ENCODE measurements around the gene DEFB127. TPM values are rescaled to one million over a fixed set of nuclear protein-coding genes. Genes with fewer than 3 reads are reported as not detected.
A peak's percentile ranks its signal among the peaks of the same experiment; 100 is the strongest.
"Not testable (repeated sequence)": the region's sequence is repeated elsewhere in the genome, so short reads cannot be mapped to it uniquely, and the experiment has no call there.

Gene DEFB127, protein sequence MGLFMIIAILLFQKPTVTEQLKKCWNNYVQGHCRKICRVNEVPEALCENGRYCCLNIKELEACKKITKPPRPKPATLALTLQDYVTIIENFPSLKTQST
- total RNA-seq (not detected), polyA plus RNA-seq (ENCODE audit: insufficient read depth, low read depth, low replicate concordance) (not detected)
- long read RNA-seq, donor 1: 0 reads
- long read RNA-seq, donor 2: 0 reads
- long read RNA-seq, donor 3: 0 reads
- long read RNA-seq, donor 4: 0 reads
- long read RNA-seq, donor 5: 0 reads
- long read RNA-seq, donor 6: 0 reads
- long read RNA-seq, donor 7: 0 reads
- long read RNA-seq, donor 8: 0 reads
- long read RNA-seq, donor 9: 0 reads
- long read RNA-seq, donor 10: 0 reads

DNA sequence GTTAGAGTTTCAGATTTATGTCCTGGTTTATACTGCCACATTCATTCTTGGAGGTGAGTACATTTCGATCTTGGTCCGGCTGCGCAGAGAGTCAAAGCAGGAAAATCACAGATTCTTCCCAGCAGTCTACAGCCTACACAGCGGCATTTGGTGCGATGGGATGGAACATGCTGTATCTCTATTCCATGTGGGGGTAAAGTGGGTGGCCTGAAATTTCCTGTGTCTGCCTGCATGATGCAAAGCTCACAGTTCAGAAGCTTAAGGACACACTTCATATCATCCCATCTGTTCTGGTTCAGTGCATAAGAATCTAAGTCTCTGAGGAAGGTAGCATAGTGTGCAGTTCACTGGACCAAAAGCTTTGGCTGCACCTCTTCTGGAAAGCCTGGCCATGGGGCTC is at the start of gene DEFB127:
Gene DEFB127, plus strand, starts transcription at position 301 of the 400 bp plus-strand sequence. Its CDS starts 91 bp downstream, at position 392.
- no peaks in the 10 kb centered on the region for H3K27me3 ChIP-seq (ENCODE audit: control insufficient read depth, insufficient read depth, low read length)

GRCh38 chr20:112396-112795 is 44.9 kb upstream of the DEFB127 start:
- FAIRE-seq (no peak), DNase-seq (no peak)
- no peaks in the 10 kb centered on the region for H3K4me1 ChIP-seq (ENCODE audit: control insufficient read depth in 2 of 3, insufficient read depth in 2 of 3, low read depth in 1 of 3, low read length in 3 of 3)
- H3K36me3 ChIP-seq (ENCODE audit: control insufficient read depth in 2 of 3, insufficient read depth in 3 of 3, low read length in 3 of 3): no peaks in the 10 kb centered on the region
- intact Hi-C loops (cut with DNase I): no loop called here
- H3K9ac ChIP-seq (ENCODE audit: low read length in 3 of 3): no peak overlapping the region
- no peak overlapping the region for H3K4me3 ChIP-seq (ENCODE audit: low read length in 3 of 3)
- no peaks in the 10 kb centered on the region for H3K27me3 ChIP-seq (ENCODE audit: control insufficient read depth, insufficient read depth, low read length)
- TF ChIP-seq, protein P1, sequence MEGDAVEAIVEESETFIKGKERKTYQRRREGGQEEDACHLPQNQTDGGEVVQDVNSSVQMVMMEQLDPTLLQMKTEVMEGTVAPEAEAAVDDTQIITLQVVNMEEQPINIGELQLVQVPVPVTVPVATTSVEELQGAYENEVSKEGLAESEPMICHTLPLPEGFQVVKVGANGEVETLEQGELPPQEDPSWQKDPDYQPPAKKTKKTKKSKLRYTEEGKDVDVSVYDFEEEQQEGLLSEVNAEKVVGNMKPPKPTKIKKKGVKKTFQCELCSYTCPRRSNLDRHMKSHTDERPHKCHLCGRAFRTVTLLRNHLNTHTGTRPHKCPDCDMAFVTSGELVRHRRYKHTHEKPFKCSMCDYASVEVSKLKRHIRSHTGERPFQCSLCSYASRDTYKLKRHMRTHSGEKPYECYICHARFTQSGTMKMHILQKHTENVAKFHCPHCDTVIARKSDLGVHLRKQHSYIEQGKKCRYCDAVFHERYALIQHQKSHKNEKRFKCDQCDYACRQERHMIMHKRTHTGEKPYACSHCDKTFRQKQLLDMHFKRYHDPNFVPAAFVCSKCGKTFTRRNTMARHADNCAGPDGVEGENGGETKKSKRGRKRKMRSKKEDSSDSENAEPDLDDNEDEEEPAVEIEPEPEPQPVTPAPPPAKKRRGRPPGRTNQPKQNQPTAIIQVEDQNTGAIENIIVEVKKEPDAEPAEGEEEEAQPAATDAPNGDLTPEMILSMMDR (IDR thresholded peaks at IDR 0.05; ENCODE audit: borderline replicate concordance, extremely low read depth, insufficient read depth): no peak
- H3K27ac ChIP-seq (ENCODE audit: low read depth in 2 of 2, low read length in 2 of 2): no peak overlapping the region
- peaks cover 0 to 5% (median 0%) of the 10 kb centered on the region in 3 donors for H3K9me3 ChIP-seq (ENCODE audit: control insufficient read depth in 2 of 3, insufficient read depth in 1 of 3, low read length in 3 of 3)

More for the DNA sequence above, at the start of gene DEFB127:
- Histone ChIP-seq H3K4me1 (ENCODE audit: control insufficient read depth in 2 of 3, insufficient read depth in 2 of 3, low read depth in 1 of 3, low read length in 3 of 3) (peaks cover 0 to 2% (median 0%) of the 10 kb centered on the region in 3 donors), H3K36me3 (ENCODE audit: control insufficient read depth in 2 of 3, insufficient read depth in 3 of 3, low read length in 3 of 3) (no peaks in the 10 kb centered on the region), H3K9ac (ENCODE audit: low read length in 3 of 3) (no peak within 1 kb of the TSS), H3K9me3 (ENCODE audit: control insufficient read depth in 2 of 3, insufficient read depth in 1 of 3, low read length in 3 of 3) (no peaks in the 10 kb centered on the region), H3K27ac (ENCODE audit: low read depth in 2 of 2, low read length in 2 of 2) (no peak within 1 kb of the TSS), H3K4me3 (ENCODE audit: low read length in 3 of 3) (no peak within 1 kb of the TSS)
- DNase-seq: peak in 2 of 5 donors; percentile 22 to 27
- TF ChIP-seq, protein P1 (IDR thresholded peaks at IDR 0.05; ENCODE audit: borderline replicate concordance, extremely low read depth, insufficient read depth): no peak
- no peak for FAIRE-seq
- intact Hi-C loops (cut with DNase I): no loop called here

GRCh38 chr20:117518-117917 is 39.7 kb upstream of the DEFB127 start:
- Histone ChIP-seq H3K9ac (ENCODE audit: low read length in 3 of 3) (no peak overlapping the region), H3K4me1 (ENCODE audit: control insufficient read depth in 2 of 3, insufficient read depth in 2 of 3, low read depth in 1 of 3, low read length in 3 of 3) (no peaks in the 10 kb centered on the region), H3K27me3 (ENCODE audit: control insufficient read depth, insufficient read depth, low read length) (no peaks in the 10 kb centered on the region), H3K4me3 (ENCODE audit: low read length in 3 of 3) (no peak overlapping the region), H3K27ac (ENCODE audit: low read depth in 2 of 2, low read length in 2 of 2) (no peak overlapping the region), H3K9me3 (ENCODE audit: control insufficient read depth in 2 of 3, insufficient read depth in 1 of 3, low read length in 3 of 3) (peaks cover 0 to 7% (median 0%) of the 10 kb centered on the region in 3 donors), H3K36me3 (ENCODE audit: control insufficient read depth in 2 of 3, insufficient read depth in 3 of 3, low read length in 3 of 3) (no peaks in the 10 kb centered on the region)
- intact Hi-C loops (cut with DNase I): no loop called here
- DNase-seq: no peak
- TF ChIP-seq, protein P1 (IDR thresholded peaks at IDR 0.05; ENCODE audit: borderline replicate concordance, extremely low read depth, insufficient read depth): no peak
- no peak for FAIRE-seq

- not testable (repeated sequence) for H3K27me3 ChIP-seq (ENCODE audit: control insufficient read depth, insufficient read depth, low read length); FAIRE-seq; DNase-seq
These were observed 27.4 kb upstream of the DEFB127 start for GRCh38 chr20:129786-130323.

More at GRCh38 chr20:129786-130323, 27.4 kb upstream of the DEFB127 start:
- intact Hi-C loops (cut with DNase I); H3K9ac ChIP-seq (ENCODE audit: low read length in 3 of 3); H3K27ac ChIP-seq (ENCODE audit: low read depth in 2 of 2, low read length in 2 of 2); H3K9me3 ChIP-seq (ENCODE audit: control insufficient read depth in 2 of 3, insufficient read depth in 1 of 3, low read length in 3 of 3); H3K36me3 ChIP-seq (ENCODE audit: control insufficient read depth in 2 of 3, insufficient read depth in 3 of 3, low read length in 3 of 3); H3K4me3 ChIP-seq (ENCODE audit: low read length in 3 of 3); H3K4me1 ChIP-seq (ENCODE audit: control insufficient read depth in 2 of 3, insufficient read depth in 2 of 3, low read depth in 1 of 3, low read length in 3 of 3): not testable (repeated sequence)
